Activated CD4-positive, alpha-beta memory T cell treated with anti-CD3 and anti-CD28 coated beads for 36 hours (primary cell): Measurements from ENCODE around the gene MTX1. TPM values are rescaled to one million over a fixed set of nuclear protein-coding genes. Genes with fewer than 3 reads are reported as not detected.
A peak's percentile ranks its signal among the peaks of the same experiment; 100 is the strongest.
"Not testable (repeated sequence)": the region's sequence is repeated elsewhere in the genome, so short reads cannot be mapped to it uniquely, and the experiment has no call there.

Source experiments
- CTCF ChIA-PET: fragments of 350-600 bp; sonication (Branson Sonifier 250); formaldehyde crosslinking; loops from one replicate; lab custom pipeline; 2021; ENCODE audit warnings: antibody characterized with exemption, inconsistent platforms; lab: Charles Lee
- POLR2A ChIA-PET: fragments of 350-600 bp; sonication (Branson Sonifier 250); formaldehyde crosslinking; loops from one replicate; lab custom pipeline; 2021; ENCODE audit warnings: antibody characterized with exemption; lab: Charles Lee
- DNase-seq: peaks from one replicate; pipeline ENCODE4 v3.0.0-alpha.2; 2020
- H3K27ac Mint-ChIP-seq: one replicate; pipeline ENCODE4 v1.8.0; 2021; ENCODE audit warnings: mixed read lengths
- H3K27me3 Mint-ChIP-seq: one replicate; pipeline ENCODE4 v1.8.0; 2021; ENCODE audit warnings: mixed read lengths
- H3K36me3 Mint-ChIP-seq: one replicate; pipeline ENCODE4 v1.8.0; 2021; ENCODE audit warnings: mixed read lengths
- H3K4me1 Mint-ChIP-seq: one replicate; pipeline ENCODE4 v1.8.0; 2021; ENCODE audit warnings: low read depth, mixed read lengths
- H3K4me3 Mint-ChIP-seq: one replicate; pipeline ENCODE4 v1.8.0; 2021; ENCODE audit warnings: mild to moderate bottlenecking, mixed read lengths
- H3K9me3 Mint-ChIP-seq: one replicate; pipeline ENCODE4 v1.8.0; 2021; ENCODE audit warnings: mixed read lengths
- intact Hi-C: fragments of 100-400 bp; cut with micrococcal nuclease; formaldehyde crosslinking; loops from one replicate; pipeline ENCODE4 v1.15.1; 2023
- total RNA-seq, 2 experiments: library from RNA; stranded (reverse); gene quantifications; one replicate each; pipeline ENCODE4 v1.2.3, GENCODE V29; 2021

The MTX1 gene, protein sequence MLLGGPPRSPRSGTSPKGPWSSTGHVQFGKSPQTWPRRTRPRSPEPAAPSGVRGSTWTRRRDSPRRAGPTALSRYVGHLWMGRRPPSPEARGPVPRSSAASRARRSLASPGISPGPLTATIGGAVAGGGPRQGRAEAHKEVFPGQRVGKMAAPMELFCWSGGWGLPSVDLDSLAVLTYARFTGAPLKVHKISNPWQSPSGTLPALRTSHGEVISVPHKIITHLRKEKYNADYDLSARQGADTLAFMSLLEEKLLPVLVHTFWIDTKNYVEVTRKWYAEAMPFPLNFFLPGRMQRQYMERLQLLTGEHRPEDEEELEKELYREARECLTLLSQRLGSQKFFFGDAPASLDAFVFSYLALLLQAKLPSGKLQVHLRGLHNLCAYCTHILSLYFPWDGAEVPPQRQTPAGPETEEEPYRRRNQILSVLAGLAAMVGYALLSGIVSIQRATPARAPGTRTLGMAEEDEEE
- 10 to 100 TPM; 45.2 to 47.9 TPM for total RNA-seq

DNA sequence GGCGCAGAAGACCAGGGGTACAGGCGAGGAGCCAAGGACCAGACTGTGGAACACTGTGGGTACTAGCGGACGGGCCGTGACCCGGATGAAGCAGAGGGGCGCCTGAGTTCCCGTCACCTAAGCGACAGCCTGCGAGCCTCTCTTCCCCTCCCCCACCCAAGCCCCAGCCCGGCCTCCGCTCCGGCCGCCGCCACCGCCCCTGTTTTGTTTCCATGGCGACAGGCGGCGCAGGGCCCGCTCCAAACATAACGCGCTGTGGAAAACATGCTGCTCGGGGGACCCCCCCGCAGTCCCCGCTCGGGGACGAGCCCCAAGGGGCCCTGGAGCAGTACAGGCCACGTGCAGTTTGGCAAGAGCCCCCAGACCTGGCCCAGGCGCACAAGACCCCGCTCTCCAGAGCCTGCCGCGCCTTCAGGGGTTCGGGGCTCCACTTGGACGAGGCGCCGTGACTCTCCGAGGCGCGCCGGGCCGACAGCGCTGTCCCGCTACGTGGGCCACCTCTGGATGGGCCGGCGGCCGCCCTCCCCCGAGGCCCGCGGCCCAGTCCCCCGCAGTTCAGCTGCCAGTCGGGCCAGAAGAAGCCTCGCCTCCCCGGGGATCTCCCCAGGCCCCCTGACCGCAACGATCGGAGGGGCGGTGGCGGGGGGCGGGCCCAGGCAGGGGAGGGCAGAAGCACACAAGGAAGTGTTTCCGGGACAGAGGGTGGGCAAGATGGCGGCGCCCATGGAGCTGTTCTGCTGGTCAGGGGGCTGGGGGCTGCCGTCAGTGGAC, at the start of gene MTX1:
TSS of gene MTX1 (plus strand) at position 155 of the 771 bp plus-strand sequence. CDS start at position 265, 110 bp downstream.
- no peaks in the 10 kb centered on the region for H3K36me3 Mint-ChIP-seq
- no peaks in the 10 kb centered on the region for H3K27me3 Mint-ChIP-seq
- peaks cover 29% of the 10 kb centered on the region for H3K4me1 Mint-ChIP-seq
- DNase-seq, result peak; percentile 92
- CTCF ChIA-PET, result interaction anchor here (1.5 to 6.6 kb wide), 6 partner anchors 14 to 123 kb away, joined by 4 to 82 read pairs (median 60); partner anchors contain the start of genes KRTCAP2 and TRIM46
- intact Hi-C loops, result loop anchor here (1.0 to 5.0 kb wide), 3 partner anchors 14 to 36 kb away; partner anchors contain the start of genes KRTCAP2 and TRIM46
- H3K9me3 Mint-ChIP-seq, result no peaks in the 10 kb centered on the region
- POLR2A ChIA-PET, result interaction anchor here (1.1 to 3.6 kb wide), 7 partner anchors 14 to 115 kb away, joined by 3 to 58 read pairs (median 5); partner anchors contain the start of gene KRTCAP2
- peak within 1 kb of the TSS; percentile 89 for H3K27ac Mint-ChIP-seq
- H3K4me3 Mint-ChIP-seq, result peak within 1 kb of the TSS; percentile 83

DNA sequence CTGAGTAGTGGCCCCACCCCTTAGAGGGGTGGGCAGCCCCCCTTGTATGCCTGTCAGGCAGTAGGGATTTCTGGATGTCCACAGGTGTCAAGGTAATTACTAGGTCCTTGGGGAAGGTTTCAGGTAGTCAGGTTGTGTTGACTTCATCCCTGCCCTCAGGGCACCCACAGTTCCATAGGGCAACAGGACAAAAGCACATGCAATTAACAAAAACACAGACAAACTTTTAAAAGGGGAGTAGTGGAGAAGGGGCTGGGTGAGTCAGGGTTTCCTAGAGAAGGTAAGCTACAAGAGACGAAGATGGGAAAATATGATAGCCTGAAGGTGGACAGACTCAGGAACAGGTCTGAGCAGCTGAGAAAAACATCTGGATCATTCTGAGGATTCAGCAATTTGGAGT, 49.5 kb upstream of the MTX1 start:
- ChIA-PET POLR2A (no interaction called here), CTCF (interaction anchor here (1.2 to 1.4 kb wide), 2 partner anchors 14 to 67 kb away, joined by 3 read pairs; partner anchors contain the start of gene KRTCAP2)
- Mint-ChIP-seq H3K4me1 (no peaks in the 10 kb centered on the region), H3K27ac (no peak overlapping the region), H3K36me3 (no peaks in the 10 kb centered on the region), H3K27me3 (peaks cover 3% of the 10 kb centered on the region), H3K9me3 (no peaks in the 10 kb centered on the region), H3K4me3 (no peak overlapping the region)
- intact Hi-C loops, result no loop called here
- no peak for DNase-seq

DNA sequence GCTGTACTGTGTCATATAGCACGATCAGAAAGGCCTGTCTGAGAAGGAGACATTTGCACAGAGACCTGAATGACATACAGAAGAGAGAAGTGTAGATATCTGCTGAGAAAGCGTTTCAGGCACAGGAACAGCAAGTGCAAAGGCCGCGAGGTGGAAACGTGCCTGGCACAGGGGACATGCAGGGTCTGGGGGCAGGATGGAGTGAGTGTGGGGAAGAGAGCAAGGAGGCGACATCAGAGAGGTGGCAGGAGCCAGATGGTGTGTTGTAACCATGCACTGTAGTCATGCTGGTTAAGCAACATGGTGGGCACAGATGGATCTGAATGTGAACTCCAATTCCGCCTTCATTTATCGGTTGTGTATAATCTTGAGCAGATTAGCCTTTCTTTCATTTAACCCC, 48.4 kb upstream of the MTX1 start:
- Mint-ChIP-seq H3K4me1 (no peaks in the 10 kb centered on the region), H3K27ac (no peak overlapping the region), H3K4me3 (no peak overlapping the region), H3K36me3 (no peaks in the 10 kb centered on the region), H3K9me3 (no peaks in the 10 kb centered on the region), H3K27me3 (peaks cover 3% of the 10 kb centered on the region)
- no peak for DNase-seq
- POLR2A ChIA-PET, result no interaction called here
- intact Hi-C loops, result no loop called here
- CTCF ChIA-PET, result interaction anchor here (1.4 kb wide), 1 partner anchor 13 kb away, joined by 3 read pairs; the partner anchor contains the start of gene KRTCAP2

DNA sequence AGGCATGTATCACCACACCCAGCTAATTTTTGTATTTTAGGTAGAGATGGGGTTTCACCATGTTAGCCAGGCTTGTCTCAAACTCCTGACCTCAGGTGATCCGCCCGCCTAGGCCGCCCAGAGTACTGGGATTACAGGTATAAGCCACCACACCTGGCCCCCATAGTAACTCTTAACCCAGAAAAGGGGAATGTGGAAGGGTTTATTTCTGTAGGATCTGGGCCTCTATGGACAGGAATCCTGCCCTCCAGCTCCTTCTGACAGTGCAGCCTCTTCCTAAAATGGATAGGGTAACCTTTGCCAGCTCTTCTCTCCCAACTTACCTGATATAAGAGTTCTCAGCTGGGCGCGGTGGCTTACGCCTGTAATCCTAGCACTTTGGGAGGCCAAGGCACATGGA, 45.9 kb upstream of the MTX1 start:
- H3K4me1 Mint-ChIP-seq, DNase-seq, H3K36me3 Mint-ChIP-seq, H3K27me3 Mint-ChIP-seq, POLR2A ChIA-PET, H3K9me3 Mint-ChIP-seq, intact Hi-C loops, H3K4me3 Mint-ChIP-seq, H3K27ac Mint-ChIP-seq: not testable (repeated sequence)
- CTCF ChIA-PET, result interaction anchor here (1.5 kb wide), 1 partner anchor 72 kb away, joined by 5 read pairs; no protein-coding TSS in a partner anchor

DNA sequence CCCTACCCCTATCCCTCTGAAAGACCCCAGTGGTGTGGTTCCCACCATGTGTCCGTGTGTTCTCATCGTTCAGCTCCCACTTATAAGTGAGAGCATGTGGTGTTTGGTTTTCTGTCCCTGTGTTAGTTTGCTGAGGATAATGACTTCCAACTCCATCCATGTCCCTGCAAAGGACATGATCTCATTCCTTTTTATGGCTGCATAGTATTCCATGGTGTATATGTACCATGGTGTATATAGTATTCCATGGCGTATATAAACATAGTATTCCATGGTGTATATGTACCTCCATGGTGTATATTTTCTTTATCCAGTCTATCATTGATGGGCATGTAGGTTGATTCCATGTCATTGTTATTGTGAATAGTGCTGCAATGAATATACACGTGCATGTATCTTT, 44.7 kb upstream of the MTX1 start:
- H3K36me3 Mint-ChIP-seq, intact Hi-C loops, H3K4me1 Mint-ChIP-seq, H3K9me3 Mint-ChIP-seq, H3K27me3 Mint-ChIP-seq, POLR2A ChIA-PET, H3K4me3 Mint-ChIP-seq, H3K27ac Mint-ChIP-seq, DNase-seq: not testable (repeated sequence)
- CTCF ChIA-PET, result interaction anchor here (0.6 to 9.7 kb wide), 2 partner anchors 41 to 74 kb away, joined by 3 to 274 read pairs; no protein-coding TSS in a partner anchor

DNA sequence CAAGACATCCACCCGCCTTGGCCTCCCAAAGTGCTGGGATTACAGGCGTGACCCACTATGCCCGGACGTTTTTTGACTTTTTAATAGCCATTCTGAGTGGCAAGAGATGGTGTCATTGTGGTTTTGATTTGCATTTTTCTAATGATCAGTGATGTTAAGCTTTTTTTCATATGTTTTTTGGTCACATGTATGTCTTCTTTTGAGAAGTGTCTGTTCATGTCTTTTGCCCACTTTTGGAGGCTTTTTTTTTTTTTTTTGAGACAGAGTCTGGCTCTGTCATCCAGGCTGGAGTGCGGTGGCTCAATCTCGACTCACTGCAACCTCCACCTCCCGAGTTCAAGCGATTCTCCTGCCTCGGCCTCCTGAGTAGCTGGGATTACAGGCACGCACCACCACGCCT, 43.9 kb upstream of the MTX1 start:
- CTCF ChIA-PET, result interaction anchor here (0.8 to 9.7 kb wide), 2 partner anchors 74 to 79 kb away, joined by 3 to 274 read pairs; no protein-coding TSS in a partner anchor
- intact Hi-C loops, POLR2A ChIA-PET: not testable (repeated sequence)

DNA sequence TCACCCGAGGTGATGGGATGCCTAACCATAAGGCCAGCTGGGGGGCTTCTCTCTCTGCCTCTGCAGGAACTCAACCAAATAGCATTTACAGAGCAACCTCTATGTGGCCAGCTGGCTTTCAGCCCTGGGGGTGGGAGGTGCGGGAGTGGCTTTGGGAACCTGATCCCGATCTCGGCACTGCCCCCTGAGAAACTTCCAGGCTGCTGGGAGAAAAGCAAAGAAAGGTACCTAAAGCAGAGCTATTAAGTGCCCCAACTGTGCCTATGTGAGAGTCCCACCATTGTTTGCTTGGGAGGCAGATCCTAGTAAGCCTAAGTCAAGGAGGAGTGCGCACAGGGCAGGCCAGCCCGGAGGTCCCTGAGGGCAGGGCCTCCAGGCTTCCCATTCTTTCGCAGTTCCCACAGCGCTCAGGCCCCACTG, 42.4 kb upstream of the MTX1 start:
- Mint-ChIP-seq H3K4me3 (no peak overlapping the region), H3K4me1 (peaks cover 9% of the 10 kb centered on the region), H3K27me3 (no peaks in the 10 kb centered on the region), H3K9me3 (no peaks in the 10 kb centered on the region), H3K27ac (no peak overlapping the region), H3K36me3 (peaks cover 13% of the 10 kb centered on the region)
- ChIA-PET CTCF (interaction anchor here (1.7 to 9.7 kb wide), 6 partner anchors 10 to 122 kb away, joined by 6 to 274 read pairs (median 20); partner anchors contain the start of gene ADAM15), POLR2A (no interaction called here)
- intact Hi-C loops, result loop anchor here (2.0 kb wide), 1 partner anchor 37 kb away; no protein-coding TSS in a partner anchor
- no peak for DNase-seq

More for the DNA sequence above, 43.9 kb upstream of the MTX1 start:
- H3K4me1 Mint-ChIP-seq, H3K4me3 Mint-ChIP-seq, DNase-seq, H3K36me3 Mint-ChIP-seq, H3K27me3 Mint-ChIP-seq, H3K9me3 Mint-ChIP-seq, H3K27ac Mint-ChIP-seq: not testable (repeated sequence)

DNA sequence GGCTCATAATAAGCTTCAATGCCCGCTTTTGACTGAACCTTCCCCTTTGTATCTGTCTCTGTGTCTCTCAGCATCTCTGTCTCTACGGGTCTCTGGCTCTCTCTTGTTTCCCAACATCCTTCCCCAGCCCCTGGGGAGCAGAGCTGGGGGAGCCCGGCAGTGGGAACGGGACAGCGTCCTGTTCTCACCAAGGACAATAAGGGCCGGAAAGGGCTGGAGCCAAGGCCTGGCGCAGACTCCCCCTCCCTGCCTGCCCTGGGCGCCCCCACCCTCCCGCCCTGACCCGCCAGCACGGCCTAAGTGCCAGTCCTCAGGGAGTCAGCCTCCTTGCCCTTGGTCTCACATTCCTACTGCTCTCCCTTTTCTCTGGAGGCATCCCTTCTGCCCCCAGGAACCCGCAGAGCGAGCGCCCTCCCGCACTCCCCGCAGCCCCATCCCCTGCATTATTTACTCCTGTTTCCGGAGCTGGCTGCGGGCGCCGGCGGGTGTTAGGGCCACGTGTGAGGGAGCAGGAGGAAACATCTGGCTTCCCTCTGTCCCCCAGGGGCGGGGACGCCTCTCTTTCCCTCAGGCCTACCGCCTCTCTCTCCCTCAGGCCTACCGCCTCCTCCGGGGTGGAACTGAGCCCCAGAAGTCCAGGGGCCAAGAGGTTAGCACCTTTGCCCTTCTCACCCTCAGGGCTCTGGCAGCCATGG, 41.9 kb upstream of the MTX1 start:
- Mint-ChIP-seq H3K27ac (no peak overlapping the region), H3K27me3 (no peaks in the 10 kb centered on the region), H3K4me1 (peaks cover 11% of the 10 kb centered on the region), H3K9me3 (no peaks in the 10 kb centered on the region), H3K4me3 (no peak overlapping the region), H3K36me3 (peaks cover 13% of the 10 kb centered on the region)
- intact Hi-C loops, result loop anchor here (1.0 to 2.0 kb wide), 2 partner anchors 38 to 75 kb away; no protein-coding TSS in a partner anchor
- ChIA-PET CTCF (interaction anchor here (1.1 to 9.7 kb wide), 17 partner anchors 9 to 150 kb away, joined by 3 to 274 read pairs (median 6); partner anchors contain the start of genes ADAM15, SLC50A1 and THBS3), POLR2A (interaction anchor here (1.8 kb wide), 1 partner anchor 75 kb away, joined by 7 read pairs; no protein-coding TSS in a partner anchor)
- DNase-seq, result no peak

DNA sequence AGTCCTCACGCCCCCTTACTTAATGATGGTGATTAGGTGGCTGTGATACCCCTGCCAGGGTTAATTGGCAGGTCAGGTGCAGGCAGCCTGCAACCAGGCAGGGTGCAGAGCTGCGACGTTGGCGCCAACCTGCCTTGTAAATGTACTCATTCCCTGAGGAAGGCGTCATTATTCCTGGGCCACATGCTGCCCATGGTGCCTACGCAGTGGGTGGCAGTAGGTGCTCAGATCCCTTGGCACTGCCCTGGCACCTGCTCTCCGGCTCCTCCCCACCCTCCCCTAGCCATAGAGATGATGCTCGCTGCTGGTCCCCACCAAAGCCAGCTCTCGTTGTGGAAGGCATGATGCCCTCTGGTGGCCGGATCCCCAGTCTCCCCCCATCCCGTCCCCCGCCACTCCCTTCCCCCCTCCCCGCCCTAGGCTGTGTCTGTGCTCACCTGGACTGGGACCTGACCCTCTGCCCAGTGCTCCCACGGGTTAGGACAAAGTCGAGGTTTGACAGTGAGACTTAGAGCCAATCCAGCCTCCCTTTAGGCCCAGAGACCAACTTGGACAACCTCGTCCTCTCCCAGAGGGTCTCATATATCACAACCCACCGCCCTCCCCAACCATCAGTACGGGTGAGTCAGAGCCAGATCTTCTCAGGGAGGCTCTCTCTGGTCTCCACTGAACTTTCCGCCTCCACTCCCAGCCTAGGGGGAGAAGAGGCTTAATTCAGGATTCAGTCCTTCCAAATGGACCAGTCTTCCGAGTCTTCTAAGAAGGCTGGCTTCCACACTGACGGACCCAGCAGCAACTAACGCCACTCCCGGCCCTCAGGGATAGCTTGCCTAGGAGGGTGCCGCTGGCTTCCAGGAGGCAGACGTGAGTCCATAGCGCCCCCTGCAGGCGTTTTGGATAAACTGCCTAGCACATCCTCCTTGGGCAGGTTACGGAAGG, 41.1 kb upstream of the MTX1 start:
- peaks cover 17% of the 10 kb centered on the region for H3K36me3 Mint-ChIP-seq
- H3K27ac Mint-ChIP-seq, result no peak overlapping the region
- intact Hi-C loops, result loop anchor here (1.0 to 2.0 kb wide), 2 partner anchors 39 to 76 kb away; no protein-coding TSS in a partner anchor
- H3K9me3 Mint-ChIP-seq, result no peaks in the 10 kb centered on the region
- H3K4me3 Mint-ChIP-seq, result peak overlapping the region; percentile 49
- H3K27me3 Mint-ChIP-seq, result no peaks in the 10 kb centered on the region
- peaks cover 19% of the 10 kb centered on the region for H3K4me1 Mint-ChIP-seq
- ChIA-PET CTCF (interaction anchor here (0.6 to 9.7 kb wide), 30 partner anchors 8 to 522 kb away, joined by 3 to 274 read pairs (median 5); partner anchors contain the start of genes ADAM15, EFNA1, SLC50A1 and THBS3), POLR2A (interaction anchor here (1.8 kb wide), 1 partner anchor 76 kb away, joined by 7 read pairs; no protein-coding TSS in a partner anchor)
- peak; percentile 92 for DNase-seq

DNA sequence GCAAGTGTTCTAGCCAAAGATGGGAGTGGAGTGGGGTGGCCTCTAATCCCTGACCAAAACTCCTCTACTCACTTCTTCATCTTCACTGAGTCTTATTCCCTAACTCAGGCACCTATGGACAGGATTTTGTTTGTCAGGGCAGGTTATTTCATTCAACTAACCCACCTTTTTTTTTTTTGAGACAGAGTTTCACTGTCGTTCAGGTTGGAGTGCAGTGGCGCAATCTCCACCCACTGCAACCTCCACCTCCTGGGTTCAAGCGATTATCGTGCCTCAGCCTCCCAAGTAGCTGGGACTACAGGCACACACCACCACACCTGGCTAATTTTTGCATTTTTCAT, 40.4 kb upstream of the MTX1 start:
- ChIA-PET CTCF (interaction anchor here (0.9 to 9.7 kb wide), 25 partner anchors 10 to 124 kb away, joined by 3 to 274 read pairs (median 6); partner anchors contain the start of genes ADAM15, EFNA1, SLC50A1 and THBS3), POLR2A (interaction anchor here (1.8 kb wide), 1 partner anchor 76 kb away, joined by 7 read pairs; no protein-coding TSS in a partner anchor)
- Mint-ChIP-seq H3K4me1 (peaks cover 20% of the 10 kb centered on the region), H3K36me3 (peaks cover 18% of the 10 kb centered on the region)
- DNase-seq, H3K27me3 Mint-ChIP-seq, H3K9me3 Mint-ChIP-seq, H3K4me3 Mint-ChIP-seq, intact Hi-C loops, H3K27ac Mint-ChIP-seq: not testable (repeated sequence)
